K562 (cell line): ENCODE results near the gene WFIKKN1. TPM values are rescaled to one million over a fixed set of nuclear protein-coding genes. Genes with fewer than 3 reads are reported as not detected.

Source experiments
- NONO ChIP-seq, 2 experiments: fragments of 200-400 bp in 1 of 2; fragments of 450-650 bp in 1 of 2; formaldehyde crosslinking in 1 of 2; IDR thresholded peaks; 2 replicates each; pipeline ENCODE4 v1.6.1; 2017; ENCODE audit warnings: low read depth in 2 of 2, mild to moderate bottlenecking in 2 of 2, moderate library complexity in 2 of 2, low read length in 1 of 2
- NR1H2 ChIP-seq: sonication (generic); formaldehyde crosslinking; IDR thresholded peaks from 2 replicates; pipeline ENCODE4 v1.4.0; 2020; ENCODE audit warnings: mild to moderate bottlenecking, missing genetic modification reagents
- PTBP1 ChIP-seq: fragments of 200-400 bp; formaldehyde crosslinking; IDR thresholded peaks from 2 replicates; pipeline ENCODE4 v1.6.1; 2017; ENCODE audit warnings: low read depth, low read length
- SP2 ChIP-seq: IDR thresholded peaks from 2 replicates; pipeline ENCODE4 v1.6.1; 2011; ENCODE audit warnings: mild to moderate bottlenecking, low read depth, low read length, moderate library complexity; ENCODE audit not compliant: poor library complexity, severe bottlenecking; ENCODE audit errors: extremely low read depth
- USF2 ChIP-seq: sonication (generic); formaldehyde crosslinking; IDR thresholded peaks from 2 replicates; pipeline ENCODE4 v1.5.0; 2020; ENCODE audit warnings: missing genetic modification reagents
- ZBTB40 ChIP-seq, 2 experiments: fragments of 450-650 bp in 1 of 2; sonication (generic) in 1 of 2; formaldehyde crosslinking in 1 of 2; IDR thresholded peaks; 2 replicates each; pipeline versions ENCODE4 v1.7.1 to v1.9.0; 2016 to 2022; ENCODE audit warnings: inconsistent platforms in 1 of 2, mild to moderate bottlenecking in 1 of 2, missing genetic modification reagents in 1 of 2
- ZMIZ1 ChIP-seq, 2 experiments: fragments of 150-350 bp in 1 of 2; IDR thresholded peaks; 2 replicates each; pipeline ENCODE4 v1.6.1; 2012 to 2016; ENCODE audit warnings: low read depth in 2 of 2, low read length in 2 of 2, mild to moderate bottlenecking in 1 of 2, moderate library complexity in 1 of 2
- ZNF395 ChIP-seq: fragments of 200-800 bp; sonication (Bioruptor generic); IDR thresholded peaks from 2 replicates; pipeline ENCODE4 v1.6.1; 2017; ENCODE audit warnings: missing genetic modification characterization, missing compliant biosample characterization
- ZNF780A ChIP-seq: fragments of 250-450 bp; sonication (Bioruptor Pico); IDR thresholded peaks from 2 replicates; pipeline ENCODE4 v1.5.0; 2021; ENCODE audit warnings: mild to moderate bottlenecking
- polyA plus RNA-seq, 8 experiments: library from polyadenylated mRNA; depleted of rRNA in 4 of 8; stranded (reverse) in 5 of 8; unstranded in 3 of 8; fragments of >200 nt; fragmentation: Nextera tagmentation in 2 of 8; fragmentation: Illumina TruSeq in 1 of 8; extraction: Ambion mirVana in 2 of 8; extraction: Trizol in 1 of 8; gene quantifications; 2 replicates each; pipeline versions ENCODE4 v1.2.1 to v1.2.3, GENCODE V29; 2011 to 2014; ENCODE audit warnings: inconsistent platforms in 1 of 8, missing spikeins in 1 of 8
- total RNA-seq, 7 experiments: library from RNA; depleted of rRNA in 6 of 7; stranded (reverse); fragments of >200 nt in 6 of 7; fragmentation: Illumina TruSeq in 2 of 7; extraction: Trizol in 2 of 7; gene quantifications; 2 replicates each; pipeline versions ENCODE4 v1.2.1 to v1.2.3, GENCODE V29; 2011 to 2021; ENCODE audit warnings: low replicate concordance in 1 of 7

Gene WFIKKN1
- total and polyA plus RNA-seq, 9 of the 15 experiments (the other 6 are each of a cell fraction or from before 2014, with no cell fraction given), result 0.14 to 1.1 (median 0.50) TPM; not detected in 4

GRCh38 chr16:679814-680624, 49.2 kb downstream of the WFIKKN1 start, which contains the start of gene STUB1 (continued):
- peak; percentile 83 for TF ChIP-seq ZBTB40 (IDR thresholded peaks at IDR 0.05)
- TF ChIP-seq ZBTB40 (CRISPR knock-in tag; IDR thresholded peaks at IDR 0.05), result no peak
- TF ChIP-seq NONO (IDR thresholded peaks at IDR 0.05; ENCODE audit: low read depth in 2 of 2, low read length in 1 of 2), result peak in 1 of 2 experiments; percentile 56; a peak in 2 of 4 replicates
- TF ChIP-seq ZNF395 (CRISPR knock-in tag), result no peak
- TF ChIP-seq ZNF780A (CRISPR knock-in tag), result no peak
- no peak for TF ChIP-seq SP2
- TF ChIP-seq USF2, result no peak
- TF ChIP-seq ZMIZ1 (IDR thresholded peaks at IDR 0.05; ENCODE audit: low read depth in 2 of 2, low read length in 2 of 2), result no peak
- TF ChIP-seq PTBP1, result no peak
- no peak for TF ChIP-seq NR1H2 (CRISPR knock-in tag)
